Esophagus muscularis mucosa (tissue), 4 donors: ENCODE measurements around the gene PSMD13.

Experiments
- CTCF ChIP-seq, 3 experiments: fragments of 200-600 bp in 2 of 3; fragments of 450-650 bp in 1 of 3; sonication (generic) in 2 of 3; IDR thresholded peaks; one replicate each; pipeline ENCODE4 v1.5.1; 2017 to 2019; ENCODE audit warnings: antibody characterized with exemption in 3 of 3, mild to moderate bottlenecking in 2 of 3, moderate library complexity in 1 of 3
- EP300 ChIP-seq: sonication (generic); formaldehyde crosslinking; IDR thresholded peaks from one replicate; pipeline ENCODE4 v1.6.1; 2017; ENCODE audit warnings: antibody characterized with exemption
- POLR2A ChIP-seq: fragments of 450-650 bp; IDR thresholded peaks from one replicate; pipeline ENCODE4 v1.6.1; 2017; ENCODE audit warnings: antibody characterized with exemption, moderate library complexity, mild to moderate bottlenecking, low read depth
- POLR2AphosphoS5 ChIP-seq, 2 donors: sonication (generic); formaldehyde crosslinking; IDR thresholded peaks; one replicate each; pipeline ENCODE4 v1.6.1; 2017; ENCODE audit warnings: antibody characterized with exemption in 2 of 2

GRCh38 chr11:208917-209260 is 27.9 kb upstream of the PSMD13 start:
- TF ChIP-seq CTCF (IDR thresholded peaks at IDR 0.05) (no peak), POLR2A (no peak), EP300 (no peak), POLR2AphosphoS5 (IDR thresholded peaks at IDR 0.05) (no peak)
